NK-92 (cell line): ENCODE measurements around the gene EFHC1.

Experiments used
- DNase-seq: peaks from one replicate; lab custom pipeline; 2025; ENCODE audit not compliant: unreplicated experiment; lab: John Stamatoyannopoulos, UW

Gene EFHC1

GRCh38 chr6:52516269-52516668 is 96.1 kb downstream of the EFHC1 start:
- no peak for DNase-seq

GRCh38 chr6:52516943-52517342 is 96.8 kb downstream of the EFHC1 start:
- no peak for DNase-seq

- DNase-seq: no peak
Measured at GRCh38 chr6:52517502-52518278, 97.5 kb downstream of the EFHC1 start.

GRCh38 chr6:52518279-52518945 is 98.3 kb downstream of the EFHC1 start:
- no peak for DNase-seq

GRCh38 chr6:52519618-52520017 is 99.5 kb downstream of the EFHC1 start:
- no peak for DNase-seq

- DNase-seq: no peak
Measured at GRCh38 chr6:52522151-52522626, 102.0 kb downstream of the EFHC1 start.

GRCh38 chr6:52522655-52523054 is 102.5 kb downstream of the EFHC1 start:
- DNase-seq: no peak

GRCh38 chr6:52523378-52524142 is 103.4 kb downstream of the EFHC1 start:
- DNase-seq: no peak

- no peak for DNase-seq
Measured at GRCh38 chr6:52524918-52525317, 104.8 kb downstream of the EFHC1 start.

- no peak for DNase-seq
Measured at GRCh38 chr6:52526634-52527033, 106.5 kb downstream of the EFHC1 start.

- no peak for DNase-seq
Measured at GRCh38 chr6:52527436-52527835, 107.3 kb downstream of the EFHC1 start.

- DNase-seq: no peak
Measured at GRCh38 chr6:52529311-52529710, 109.2 kb downstream of the EFHC1 start.

- no peak for DNase-seq
Measured at GRCh38 chr6:52530351-52530750, 110.2 kb downstream of the EFHC1 start.

- DNase-seq: no peak
Measured at GRCh38 chr6:52531396-52531795, 111.3 kb downstream of the EFHC1 start.

- DNase-seq: no peak
Measured at GRCh38 chr6:52531834-52532233, 111.7 kb downstream of the EFHC1 start.

GRCh38 chr6:52532457-52532856 is 112.3 kb downstream of the EFHC1 start:
- no peak for DNase-seq

- no peak for DNase-seq
Measured at GRCh38 chr6:52533491-52533890, 113.3 kb downstream of the EFHC1 start.

- no peak for DNase-seq
Measured at GRCh38 chr6:52534363-52534762, 114.2 kb downstream of the EFHC1 start.

- no peak for DNase-seq
Measured at GRCh38 chr6:52534966-52535390, 114.8 kb downstream of the EFHC1 start.

GRCh38 chr6:52535711-52536423 is 115.7 kb downstream of the EFHC1 start:
- DNase-seq: no peak

GRCh38 chr6:52536424-52536916 is 116.3 kb downstream of the EFHC1 start:
- no peak for DNase-seq
